Duodenal mucosa (tissue), 2 donors: ENCODE results near the gene BICD1.

ENCODE experiments used
- H3K27ac ChIP-seq: one replicate; pipeline ENCODE4 v1.7.0; 2013; ENCODE audit warnings: low read depth, low read length
- H3K27me3 ChIP-seq, 2 donors: one replicate each; pipeline ENCODE4 v1.7.0; 2013; ENCODE audit warnings: low read length in 2 of 2, control low read depth in 1 of 2; ENCODE audit not compliant: insufficient read depth in 2 of 2, control insufficient read depth in 1 of 2
- H3K36me3 ChIP-seq, 2 donors: one replicate each; pipeline ENCODE4 v1.7.0; 2013; ENCODE audit warnings: low read length in 2 of 2, control low read depth in 1 of 2; ENCODE audit not compliant: insufficient read depth in 2 of 2, control insufficient read depth in 1 of 2
- H3K4me1 ChIP-seq, 2 donors: one replicate each; pipeline ENCODE4 v1.7.0; 2013; ENCODE audit warnings: low read length in 2 of 2, control low read depth in 1 of 2; ENCODE audit not compliant: insufficient read depth in 2 of 2, control insufficient read depth in 1 of 2
- H3K4me3 ChIP-seq, 2 donors: one replicate each; pipeline ENCODE4 v1.7.0; 2013; ENCODE audit warnings: low read length in 2 of 2, low read depth in 1 of 2
- H3K9ac ChIP-seq, 2 donors: one replicate each; pipeline ENCODE4 v1.7.0; 2013; ENCODE audit warnings: low read length in 2 of 2, low read depth in 1 of 2
- H3K9me3 ChIP-seq, 2 donors: one replicate each; pipeline ENCODE4 v1.7.0; 2013; ENCODE audit warnings: low read length in 2 of 2, control low read depth in 1 of 2; ENCODE audit not compliant: control insufficient read depth in 1 of 2

Gene BICD1

GRCh38 chr12:32377344-32378055 lies 270.9 kb downstream of the BICD1 start:
- no peak overlapping the region for H3K27ac ChIP-seq
- H3K36me3 ChIP-seq = no peaks in the 10 kb centered on the region
- H3K4me3 ChIP-seq = no peak overlapping the region
- H3K9me3 ChIP-seq = no peaks in the 10 kb centered on the region
- H3K4me1 ChIP-seq = no peaks in the 10 kb centered on the region
- H3K27me3 ChIP-seq = no peaks in the 10 kb centered on the region
- H3K9ac ChIP-seq = no peak overlapping the region

GRCh38 chr12:32379213-32379612 lies 272.6 kb downstream of the BICD1 start:
- no peak overlapping the region for H3K4me3 ChIP-seq
- no peaks in the 10 kb centered on the region for H3K9me3 ChIP-seq
- no peak overlapping the region for H3K9ac ChIP-seq
- no peaks in the 10 kb centered on the region for H3K27me3 ChIP-seq
- no peaks in the 10 kb centered on the region for H3K4me1 ChIP-seq
- no peak overlapping the region for H3K27ac ChIP-seq
- H3K36me3 ChIP-seq = no peaks in the 10 kb centered on the region

- Histone ChIP-seq H3K9me3 (no peaks in the 10 kb centered on the region), H3K27ac (no peak overlapping the region), H3K4me1 (no peaks in the 10 kb centered on the region), H3K9ac (no peak overlapping the region), H3K27me3 (no peaks in the 10 kb centered on the region), H3K36me3 (no peaks in the 10 kb centered on the region), H3K4me3 (no peak overlapping the region)
Observed at GRCh38 chr12:32379667-32380066, 273.0 kb downstream of the BICD1 start.

- Histone ChIP-seq H3K27me3 (no peaks in the 10 kb centered on the region), H3K36me3 (no peaks in the 10 kb centered on the region), H3K9ac (no peak overlapping the region), H3K27ac (no peak overlapping the region), H3K9me3 (no peaks in the 10 kb centered on the region), H3K4me1 (no peaks in the 10 kb centered on the region), H3K4me3 (no peak overlapping the region)
Observed at GRCh38 chr12:32382226-32382625, 275.6 kb downstream of the BICD1 start.

GRCh38 chr12:32390572-32391219 lies 284.0 kb downstream of the BICD1 start:
- no peaks in the 10 kb centered on the region for H3K9me3 ChIP-seq
- no peaks in the 10 kb centered on the region for H3K36me3 ChIP-seq
- no peaks in the 10 kb centered on the region for H3K27me3 ChIP-seq
- no peak overlapping the region for H3K27ac ChIP-seq
- peaks cover 0 to 2% of the 10 kb centered on the region in 2 donors for H3K4me1 ChIP-seq
- H3K4me3 ChIP-seq = peak overlapping the region; percentile 50 to 61
- H3K9ac ChIP-seq = peak overlapping the region; percentile 39 to 51

- Histone ChIP-seq H3K4me3 (no peak overlapping the region), H3K36me3 (no peaks in the 10 kb centered on the region), H3K4me1 (peaks cover 10 to 12% of the 10 kb centered on the region in 2 donors), H3K27me3 (no peaks in the 10 kb centered on the region), H3K27ac (no peak overlapping the region), H3K9ac (no peak overlapping the region), H3K9me3 (no peaks in the 10 kb centered on the region)
Observed at GRCh38 chr12:32395026-32395425, 288.4 kb downstream of the BICD1 start.

GRCh38 chr12:32397696-32398095 lies 291.0 kb downstream of the BICD1 start:
- Histone ChIP-seq H3K9ac (no peak overlapping the region), H3K36me3 (no peaks in the 10 kb centered on the region), H3K27ac (no peak overlapping the region), H3K4me1 (peaks cover 10 to 14% of the 10 kb centered on the region in 2 donors), H3K4me3 (no peak overlapping the region), H3K27me3 (peaks cover 0 to 3% of the 10 kb centered on the region in 2 donors), H3K9me3 (no peaks in the 10 kb centered on the region)

GRCh38 chr12:32398181-32398580 lies 291.5 kb downstream of the BICD1 start:
- Histone ChIP-seq H3K27ac (no peak overlapping the region), H3K9me3 (no peaks in the 10 kb centered on the region), H3K4me3 (no peak overlapping the region)

GRCh38 chr12:32398816-32399369 lies 292.2 kb downstream of the BICD1 start:
- peak overlapping the region; percentile 68 to 91 for H3K4me3 ChIP-seq
- peaks cover 0 to 3% of the 10 kb centered on the region in 2 donors for H3K27me3 ChIP-seq
- H3K36me3 ChIP-seq = no peaks in the 10 kb centered on the region
- H3K4me1 ChIP-seq = peaks cover 14 to 15% of the 10 kb centered on the region in 2 donors
- H3K27ac ChIP-seq = peak overlapping the region; percentile 87
- H3K9ac ChIP-seq = peak overlapping the region; percentile 77 to 86
- H3K9me3 ChIP-seq = no peaks in the 10 kb centered on the region

More at GRCh38 chr12:32398181-32398580, 291.5 kb downstream of the BICD1 start:
- no peak overlapping the region for H3K9ac ChIP-seq
- no peaks in the 10 kb centered on the region for H3K36me3 ChIP-seq
- peaks cover 11 to 14% of the 10 kb centered on the region in 2 donors for H3K4me1 ChIP-seq
- H3K27me3 ChIP-seq = peaks cover 0 to 3% of the 10 kb centered on the region in 2 donors

- Histone ChIP-seq H3K27me3 (peaks cover 0 to 3% of the 10 kb centered on the region in 2 donors), H3K27ac (peak within 1 kb of the TSS; percentile 92), H3K36me3 (no peaks in the 10 kb centered on the region), H3K9ac (peak within 1 kb of the TSS; percentile 77 to 95), H3K4me1 (peaks cover 14 to 19% of the 10 kb centered on the region in 2 donors), H3K4me3 (peak within 1 kb of the TSS; percentile 89 to 91), H3K9me3 (no peaks in the 10 kb centered on the region)
Observed at GRCh38 chr12:32399370-32400113, 292.9 kb downstream of the BICD1 start, which contains the start of gene FGD4. Gene FGD4 (plus strand): TSS chr12:32399558.
